ENCODE results near the gene SNX25.
A peak's percentile ranks its signal among the peaks of the same experiment; 100 is the strongest.

The SNX25 gene

DNA sequence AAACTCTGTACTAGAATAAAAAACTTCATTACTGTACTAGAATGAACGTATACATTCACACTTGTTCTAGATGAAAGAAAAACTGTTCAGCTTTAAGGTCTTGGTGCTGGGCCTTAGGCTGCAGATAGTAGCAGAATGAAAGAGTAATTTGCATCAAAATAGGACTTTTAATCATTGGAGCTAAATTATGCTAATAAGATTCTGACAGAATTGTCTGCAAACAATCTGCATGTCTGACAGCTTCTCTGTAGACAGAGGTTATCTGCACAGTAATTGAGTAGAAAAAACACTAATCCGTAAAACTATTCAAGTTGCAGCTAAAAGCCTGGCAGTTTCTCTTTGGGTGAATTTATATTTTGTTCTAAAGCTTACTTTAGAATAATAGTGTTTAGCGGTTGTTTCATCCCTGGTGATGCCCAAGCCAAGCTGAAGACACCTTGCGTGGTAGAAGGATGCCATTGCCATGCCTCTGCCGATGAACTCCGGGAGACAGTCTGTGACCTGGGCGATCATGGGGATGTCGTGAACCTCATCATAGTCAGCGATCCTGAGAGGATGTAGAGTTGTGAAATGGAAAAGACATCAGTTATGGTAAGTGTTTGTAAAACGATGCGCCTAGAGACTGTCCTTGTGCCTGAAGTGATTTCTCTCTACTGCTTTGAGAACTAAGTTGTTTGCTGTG is 161.0 kb downstream of the SNX25 start:
- H3K27me3 ChIP-seq (replicated peaks in 2 of 5; ENCODE audit: control insufficient read depth in 4 of 5, insufficient read depth in 5 of 5, low read length in 4 of 5) = peaks cover 0 to 6% (median 0%) of the 10 kb centered on the region in 5 experiments
- POLR2A ChIA-PET = no interaction called here
- CTCF ChIA-PET = interaction anchor here (1.3 kb wide), 1 partner anchor 9 kb away, joined by 3 read pairs; no protein-coding TSS in a partner anchor
- H3K36me3 ChIP-seq (ENCODE audit: control insufficient read depth in 4 of 4, insufficient read depth in 4 of 4, low read length in 3 of 4) = no peaks in the 10 kb centered on the region
- no peak overlapping the region for H3K4me3 ChIP-seq (ENCODE audit: control insufficient read depth in 1 of 7, extremely low read depth in 1 of 7, insufficient read depth in 4 of 7, low read depth in 2 of 7, low read length in 6 of 7)
- H3K27ac ChIP-seq (ENCODE audit: insufficient read depth in 1 of 2, low read depth in 1 of 2, low read length in 2 of 2, poor library complexity in 1 of 2, severe bottlenecking in 2 of 2) = no peak overlapping the region
- no peaks in the 10 kb centered on the region for H3K9me3 ChIP-seq (ENCODE audit: control extremely low read depth in 1 of 5, control insufficient read depth in 4 of 5, insufficient read depth in 2 of 5, low read depth in 1 of 5, low read length in 4 of 5)
- no peak for DNase-seq
- H3K4me1 ChIP-seq (ENCODE audit: control extremely low read depth in 1 of 4, control insufficient read depth in 4 of 4, insufficient read depth in 4 of 4, low read length in 3 of 4) = peaks cover 0 to 10% (median 0%) of the 10 kb centered on the region in 4 experiments
- 96% methylated on average over 10 of the region's 11 CpGs for WGBS (ENCODE audit: insufficient coverage)

DNA sequence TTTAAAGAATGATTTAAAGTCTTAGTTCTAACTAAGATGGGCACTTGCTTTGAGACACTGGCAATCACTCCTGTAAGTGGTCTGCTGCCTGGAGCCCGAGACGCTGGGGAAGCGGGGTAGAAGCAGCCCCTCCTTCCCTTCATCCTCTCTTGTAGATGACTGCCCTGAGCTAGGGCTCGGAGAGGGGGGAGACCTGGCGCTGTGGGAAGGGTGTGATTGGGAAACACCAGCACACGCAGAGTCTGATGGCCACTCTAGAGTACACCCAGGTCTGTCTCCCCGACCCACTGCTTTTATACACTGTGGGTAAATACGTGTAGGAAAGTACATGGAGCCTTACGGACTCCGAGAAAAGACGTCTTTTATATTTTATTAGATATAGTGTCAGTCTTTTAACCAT is 162.3 kb downstream of the SNX25 start:
- Histone ChIP-seq H3K4me3 (ENCODE audit: control insufficient read depth in 1 of 7, extremely low read depth in 1 of 7, insufficient read depth in 4 of 7, low read depth in 2 of 7, low read length in 6 of 7) (no peak overlapping the region), H3K27ac (ENCODE audit: insufficient read depth in 1 of 2, low read depth in 1 of 2, low read length in 2 of 2, poor library complexity in 1 of 2, severe bottlenecking in 2 of 2) (no peak overlapping the region), H3K36me3 (ENCODE audit: control insufficient read depth in 4 of 4, insufficient read depth in 4 of 4, low read length in 3 of 4) (no peaks in the 10 kb centered on the region), H3K27me3 (replicated peaks in 2 of 5; ENCODE audit: control insufficient read depth in 4 of 5, insufficient read depth in 5 of 5, low read length in 4 of 5) (peaks cover 0 to 6% (median 0%) of the 10 kb centered on the region in 5 experiments), H3K4me1 (ENCODE audit: control extremely low read depth in 1 of 4, control insufficient read depth in 4 of 4, insufficient read depth in 4 of 4, low read length in 3 of 4) (peaks cover 0 to 10% (median 0%) of the 10 kb centered on the region in 4 experiments), H3K9me3 (ENCODE audit: control extremely low read depth in 1 of 5, control insufficient read depth in 4 of 5, insufficient read depth in 2 of 5, low read depth in 1 of 5, low read length in 4 of 5) (no peaks in the 10 kb centered on the region)
- POLR2A ChIA-PET = no interaction called here
- 100% methylated on average over 3 of the region's 11 CpGs for WGBS (ENCODE audit: insufficient coverage)
- DNase-seq = no peak
- CTCF ChIA-PET = no interaction called here

DNA sequence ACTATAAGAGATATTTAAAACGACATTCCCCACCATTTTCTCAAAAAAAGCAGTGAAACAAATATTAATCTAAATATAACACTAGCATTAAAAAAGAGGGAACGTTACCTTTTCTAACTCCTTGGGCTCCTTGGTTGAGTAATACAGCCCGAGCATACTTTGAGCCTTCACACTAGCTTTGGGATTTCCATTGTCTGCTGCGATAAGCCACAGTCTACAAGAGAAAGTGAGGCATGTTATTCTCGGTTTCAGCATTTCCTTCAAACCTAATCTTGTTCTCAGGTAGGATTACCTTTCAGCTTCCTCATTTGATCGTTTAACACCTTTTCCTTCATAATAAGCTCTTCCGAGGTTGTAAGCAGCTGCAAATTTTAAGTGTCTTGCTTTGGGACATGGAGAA is 164.6 kb downstream of the SNX25 start:
- DNase-seq = no peak
- peaks cover 0 to 10% (median 0%) of the 10 kb centered on the region in 4 experiments for H3K4me1 ChIP-seq (ENCODE audit: control extremely low read depth in 1 of 4, control insufficient read depth in 4 of 4, insufficient read depth in 4 of 4, low read length in 3 of 4)
- H3K27ac ChIP-seq (ENCODE audit: insufficient read depth in 1 of 2, low read depth in 1 of 2, low read length in 2 of 2, poor library complexity in 1 of 2, severe bottlenecking in 2 of 2) = no peak overlapping the region
- WGBS (ENCODE audit: insufficient coverage) = 56% methylated on average over 3 of the region's 7 CpGs
- ChIA-PET CTCF (no interaction called here), POLR2A (no interaction called here)
- H3K27me3 ChIP-seq (replicated peaks in 2 of 5; ENCODE audit: control insufficient read depth in 4 of 5, insufficient read depth in 5 of 5, low read length in 4 of 5) = peaks cover 0 to 6% (median 0%) of the 10 kb centered on the region in 5 experiments
- no peaks in the 10 kb centered on the region for H3K36me3 ChIP-seq (ENCODE audit: control insufficient read depth in 4 of 4, insufficient read depth in 4 of 4, low read length in 3 of 4)
- H3K4me3 ChIP-seq (ENCODE audit: control insufficient read depth in 1 of 7, extremely low read depth in 1 of 7, insufficient read depth in 4 of 7, low read depth in 2 of 7, low read length in 6 of 7) = no peak overlapping the region
- H3K9me3 ChIP-seq (ENCODE audit: control extremely low read depth in 1 of 5, control insufficient read depth in 4 of 5, insufficient read depth in 2 of 5, low read depth in 1 of 5, low read length in 4 of 5) = no peaks in the 10 kb centered on the region

DNA sequence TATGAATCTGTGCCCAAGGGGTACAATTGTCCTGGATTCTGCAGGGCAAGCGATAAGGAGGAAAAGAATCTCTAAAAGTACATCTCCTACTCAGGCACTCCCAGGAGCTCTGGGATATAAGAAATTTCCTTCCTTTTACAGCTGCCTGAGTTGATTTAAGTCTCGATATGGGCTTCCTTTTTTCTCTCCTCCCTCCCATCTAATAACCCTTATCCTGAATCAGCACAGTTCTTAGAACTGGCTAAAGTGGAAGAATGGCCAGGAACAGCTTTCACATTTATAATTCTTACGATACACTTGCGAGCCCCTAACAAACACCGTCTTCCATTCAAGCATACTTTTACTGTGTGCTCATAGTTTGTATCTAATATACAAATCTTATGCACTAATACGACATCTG is 165.2 kb downstream of the SNX25 start:
- no peak overlapping the region for H3K27ac ChIP-seq (ENCODE audit: insufficient read depth in 1 of 2, low read depth in 1 of 2, low read length in 2 of 2, poor library complexity in 1 of 2, severe bottlenecking in 2 of 2)
- CTCF ChIA-PET = interaction anchor here (1.0 kb wide), 1 partner anchor 10 kb away, joined by 3 read pairs; no protein-coding TSS in a partner anchor
- H3K4me1 ChIP-seq (ENCODE audit: control extremely low read depth in 1 of 4, control insufficient read depth in 4 of 4, insufficient read depth in 4 of 4, low read length in 3 of 4) = peaks cover 0 to 10% (median 0%) of the 10 kb centered on the region in 4 experiments
- no peaks in the 10 kb centered on the region for H3K36me3 ChIP-seq (ENCODE audit: control insufficient read depth in 4 of 4, insufficient read depth in 4 of 4, low read length in 3 of 4)
- H3K9me3 ChIP-seq (ENCODE audit: control extremely low read depth in 1 of 5, control insufficient read depth in 4 of 5, insufficient read depth in 2 of 5, low read depth in 1 of 5, low read length in 4 of 5) = no peaks in the 10 kb centered on the region
- H3K27me3 ChIP-seq (replicated peaks in 2 of 5; ENCODE audit: control insufficient read depth in 4 of 5, insufficient read depth in 5 of 5, low read length in 4 of 5) = peaks cover 0 to 6% (median 0%) of the 10 kb centered on the region in 5 experiments
- WGBS (ENCODE audit: insufficient coverage) = 0% methylated on average over 1 of the region's 6 CpGs
- H3K4me3 ChIP-seq (ENCODE audit: control insufficient read depth in 1 of 7, extremely low read depth in 1 of 7, insufficient read depth in 4 of 7, low read depth in 2 of 7, low read length in 6 of 7) = peak overlapping the region in 1 of 7 experiments; percentile 51
- peak in 2 of 3 donors; percentile 16 to 26 for DNase-seq
- POLR2A ChIA-PET = no interaction called here

DNA sequence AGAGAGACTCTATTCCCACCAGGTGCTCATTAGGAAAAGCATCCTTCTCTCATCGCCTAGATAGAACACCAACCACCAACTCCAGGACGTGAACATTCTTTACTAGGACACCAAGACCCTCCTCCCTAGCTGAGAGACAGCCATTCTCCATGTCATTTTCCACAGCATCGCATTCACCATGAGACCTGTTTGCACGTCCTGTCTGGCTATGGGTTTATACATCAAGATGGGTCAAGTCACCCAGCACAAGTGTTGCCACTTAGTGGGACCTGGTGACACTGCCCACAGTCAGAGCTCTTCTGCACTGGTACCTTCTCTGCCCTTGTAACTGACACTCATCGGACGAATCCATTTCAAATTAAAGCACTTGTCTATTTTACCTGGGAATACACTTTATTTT is 168.9 kb downstream of the SNX25 start:
- H3K9me3 ChIP-seq (ENCODE audit: control extremely low read depth in 1 of 5, control insufficient read depth in 4 of 5, insufficient read depth in 2 of 5, low read depth in 1 of 5, low read length in 4 of 5) = peaks cover 2 to 13% (median 4%) of the 10 kb centered on the region in 5 experiments
- no peak overlapping the region for H3K27ac ChIP-seq (ENCODE audit: insufficient read depth in 1 of 2, low read depth in 1 of 2, low read length in 2 of 2, poor library complexity in 1 of 2, severe bottlenecking in 2 of 2)
- peaks cover 0 to 10% (median 0%) of the 10 kb centered on the region in 4 experiments for H3K4me1 ChIP-seq (ENCODE audit: control extremely low read depth in 1 of 4, control insufficient read depth in 4 of 4, insufficient read depth in 4 of 4, low read length in 3 of 4)
- H3K4me3 ChIP-seq (ENCODE audit: control insufficient read depth in 1 of 7, extremely low read depth in 1 of 7, insufficient read depth in 4 of 7, low read depth in 2 of 7, low read length in 6 of 7) = no peak overlapping the region
- WGBS (ENCODE audit: insufficient coverage) = 100% methylated on average over 4 of the region's 6 CpGs
- no peaks in the 10 kb centered on the region for H3K36me3 ChIP-seq (ENCODE audit: control insufficient read depth in 4 of 4, insufficient read depth in 4 of 4, low read length in 3 of 4)
- peaks cover 0 to 3% (median 0%) of the 10 kb centered on the region in 5 experiments for H3K27me3 ChIP-seq (replicated peaks in 2 of 5; ENCODE audit: control insufficient read depth in 4 of 5, insufficient read depth in 5 of 5, low read length in 4 of 5)
- DNase-seq = no peak
- ChIA-PET CTCF (interaction anchor here (1.1 kb wide), 1 partner anchor 10 kb away, joined by 4 read pairs; no protein-coding TSS in a partner anchor), POLR2A (no interaction called here)

DNA sequence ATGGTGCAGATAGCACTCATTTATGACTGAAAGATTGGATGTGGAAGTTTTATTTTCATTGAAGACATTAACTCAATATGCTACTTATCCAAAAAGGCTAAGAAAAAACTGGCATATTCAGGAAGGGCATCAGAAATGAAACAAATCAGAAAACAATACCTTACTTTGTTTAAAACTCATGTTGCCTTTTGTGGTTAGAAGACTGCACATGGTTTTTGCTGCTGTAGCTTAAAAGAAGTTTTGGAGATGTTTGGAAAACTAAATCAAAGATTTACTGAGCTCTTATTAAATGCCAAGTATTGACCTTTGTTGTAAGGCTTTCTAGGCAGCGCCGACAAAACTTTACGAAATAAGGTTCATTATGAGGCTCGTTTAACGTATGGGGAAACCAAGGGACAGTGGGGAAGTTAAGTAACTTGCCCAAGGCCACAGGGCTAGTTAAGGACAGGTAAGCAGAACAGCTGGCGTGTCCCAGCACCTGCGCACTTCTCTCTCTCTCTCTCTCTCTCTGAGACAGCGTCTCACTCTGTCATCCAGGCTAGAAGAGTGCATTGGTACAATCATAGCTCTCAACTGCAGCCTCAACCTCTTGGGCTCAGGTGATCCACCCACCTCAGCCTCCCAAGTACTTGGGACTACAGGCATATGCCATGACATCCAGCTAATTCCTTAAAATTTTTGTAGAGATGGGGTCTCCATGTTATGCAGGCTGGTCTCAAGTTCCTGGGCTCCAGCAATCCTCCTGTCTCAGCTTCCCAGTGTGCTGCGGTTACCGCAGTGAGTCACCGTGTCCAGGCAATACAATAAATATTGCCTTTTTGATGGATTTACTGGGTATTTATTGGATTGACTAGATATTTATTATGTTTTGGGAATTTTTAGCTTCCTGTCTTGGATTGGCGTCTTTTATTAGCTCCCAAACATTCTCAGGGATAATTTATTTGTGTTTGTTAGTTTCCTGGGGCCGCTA is 170.2 kb downstream of the SNX25 start:
- no peak overlapping the region for H3K27ac ChIP-seq (ENCODE audit: insufficient read depth in 1 of 2, low read depth in 1 of 2, low read length in 2 of 2, poor library complexity in 1 of 2, severe bottlenecking in 2 of 2)
- peaks cover 0 to 14% (median 0%) of the 10 kb centered on the region in 4 experiments for H3K4me1 ChIP-seq (ENCODE audit: control extremely low read depth in 1 of 4, control insufficient read depth in 4 of 4, insufficient read depth in 4 of 4, low read length in 3 of 4)
- WGBS (ENCODE audit: insufficient coverage) = 95% methylated on average over 11 of the region's 13 CpGs
- DNase-seq = no peak
- H3K4me3 ChIP-seq (ENCODE audit: control insufficient read depth in 1 of 7, extremely low read depth in 1 of 7, insufficient read depth in 4 of 7, low read depth in 2 of 7, low read length in 6 of 7) = no peak overlapping the region
- no peaks in the 10 kb centered on the region for H3K36me3 ChIP-seq (ENCODE audit: control insufficient read depth in 4 of 4, insufficient read depth in 4 of 4, low read length in 3 of 4)
- CTCF ChIA-PET = interaction anchor here (1.4 kb wide), 1 partner anchor 10 kb away, joined by 3 read pairs; no protein-coding TSS in a partner anchor
- POLR2A ChIA-PET = no interaction called here
- H3K27me3 ChIP-seq (replicated peaks in 2 of 5; ENCODE audit: control insufficient read depth in 4 of 5, insufficient read depth in 5 of 5, low read length in 4 of 5) = no peaks in the 10 kb centered on the region
- H3K9me3 ChIP-seq (ENCODE audit: control extremely low read depth in 1 of 5, control insufficient read depth in 4 of 5, insufficient read depth in 2 of 5, low read depth in 1 of 5, low read length in 4 of 5) = peaks cover 2 to 13% (median 4%) of the 10 kb centered on the region in 5 experiments
